ENCODE data around the gene SIRPG.

DNA sequence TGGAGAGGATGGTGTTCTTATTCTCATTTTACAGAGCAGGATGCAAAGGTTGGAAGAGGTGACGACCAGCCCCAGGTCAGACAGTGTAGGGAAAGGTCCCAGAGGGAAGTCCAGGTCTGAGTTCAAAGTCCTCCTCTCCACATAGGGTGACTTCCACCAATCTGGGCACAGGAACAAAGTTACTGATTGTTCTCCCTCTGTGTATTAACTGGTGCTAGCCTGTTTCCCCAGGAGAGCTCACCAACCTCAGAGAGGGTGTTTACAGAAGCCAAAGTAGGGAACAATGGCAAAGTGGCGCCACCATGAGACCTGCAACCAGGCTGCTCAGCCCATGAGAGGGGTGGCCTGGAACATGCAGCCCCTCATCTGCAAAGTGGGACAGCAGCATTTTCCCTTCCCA, 21.0 kb downstream of the SIRPG start:
- TF ChIP-seq ZNF785 (tag by site-specific recombination; IDR thresholded peaks at IDR 0.05) (no peak), ZNF768 (tag by site-specific recombination; IDR thresholded peaks at IDR 0.05) (no peak), ZSCAN23 (tag by site-specific recombination; IDR thresholded peaks at IDR 0.05) (no peak), ZNF654 (tag by site-specific recombination; IDR thresholded peaks at IDR 0.05; ENCODE audit: low read depth) (no peak), ZIC2 (tag by site-specific recombination; IDR thresholded peaks at IDR 0.05) (no peak), BCL11A (tag by site-specific recombination; IDR thresholded peaks at IDR 0.05; ENCODE audit: low read depth) (no peak), ZNF24 (tag by site-specific recombination; IDR thresholded peaks at IDR 0.05) (no peak)
- TF ChIP-seq, protein P1, sequence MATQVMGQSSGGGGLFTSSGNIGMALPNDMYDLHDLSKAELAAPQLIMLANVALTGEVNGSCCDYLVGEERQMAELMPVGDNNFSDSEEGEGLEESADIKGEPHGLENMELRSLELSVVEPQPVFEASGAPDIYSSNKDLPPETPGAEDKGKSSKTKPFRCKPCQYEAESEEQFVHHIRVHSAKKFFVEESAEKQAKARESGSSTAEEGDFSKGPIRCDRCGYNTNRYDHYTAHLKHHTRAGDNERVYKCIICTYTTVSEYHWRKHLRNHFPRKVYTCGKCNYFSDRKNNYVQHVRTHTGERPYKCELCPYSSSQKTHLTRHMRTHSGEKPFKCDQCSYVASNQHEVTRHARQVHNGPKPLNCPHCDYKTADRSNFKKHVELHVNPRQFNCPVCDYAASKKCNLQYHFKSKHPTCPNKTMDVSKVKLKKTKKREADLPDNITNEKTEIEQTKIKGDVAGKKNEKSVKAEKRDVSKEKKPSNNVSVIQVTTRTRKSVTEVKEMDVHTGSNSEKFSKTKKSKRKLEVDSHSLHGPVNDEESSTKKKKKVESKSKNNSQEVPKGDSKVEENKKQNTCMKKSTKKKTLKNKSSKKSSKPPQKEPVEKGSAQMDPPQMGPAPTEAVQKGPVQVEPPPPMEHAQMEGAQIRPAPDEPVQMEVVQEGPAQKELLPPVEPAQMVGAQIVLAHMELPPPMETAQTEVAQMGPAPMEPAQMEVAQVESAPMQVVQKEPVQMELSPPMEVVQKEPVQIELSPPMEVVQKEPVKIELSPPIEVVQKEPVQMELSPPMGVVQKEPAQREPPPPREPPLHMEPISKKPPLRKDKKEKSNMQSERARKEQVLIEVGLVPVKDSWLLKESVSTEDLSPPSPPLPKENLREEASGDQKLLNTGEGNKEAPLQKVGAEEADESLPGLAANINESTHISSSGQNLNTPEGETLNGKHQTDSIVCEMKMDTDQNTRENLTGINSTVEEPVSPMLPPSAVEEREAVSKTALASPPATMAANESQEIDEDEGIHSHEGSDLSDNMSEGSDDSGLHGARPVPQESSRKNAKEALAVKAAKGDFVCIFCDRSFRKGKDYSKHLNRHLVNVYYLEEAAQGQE (tag by site-specific recombination; IDR thresholded peaks at IDR 0.05): no peak
- TF ChIP-seq, protein P2, sequence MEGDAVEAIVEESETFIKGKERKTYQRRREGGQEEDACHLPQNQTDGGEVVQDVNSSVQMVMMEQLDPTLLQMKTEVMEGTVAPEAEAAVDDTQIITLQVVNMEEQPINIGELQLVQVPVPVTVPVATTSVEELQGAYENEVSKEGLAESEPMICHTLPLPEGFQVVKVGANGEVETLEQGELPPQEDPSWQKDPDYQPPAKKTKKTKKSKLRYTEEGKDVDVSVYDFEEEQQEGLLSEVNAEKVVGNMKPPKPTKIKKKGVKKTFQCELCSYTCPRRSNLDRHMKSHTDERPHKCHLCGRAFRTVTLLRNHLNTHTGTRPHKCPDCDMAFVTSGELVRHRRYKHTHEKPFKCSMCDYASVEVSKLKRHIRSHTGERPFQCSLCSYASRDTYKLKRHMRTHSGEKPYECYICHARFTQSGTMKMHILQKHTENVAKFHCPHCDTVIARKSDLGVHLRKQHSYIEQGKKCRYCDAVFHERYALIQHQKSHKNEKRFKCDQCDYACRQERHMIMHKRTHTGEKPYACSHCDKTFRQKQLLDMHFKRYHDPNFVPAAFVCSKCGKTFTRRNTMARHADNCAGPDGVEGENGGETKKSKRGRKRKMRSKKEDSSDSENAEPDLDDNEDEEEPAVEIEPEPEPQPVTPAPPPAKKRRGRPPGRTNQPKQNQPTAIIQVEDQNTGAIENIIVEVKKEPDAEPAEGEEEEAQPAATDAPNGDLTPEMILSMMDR (tag by site-specific recombination; IDR thresholded peaks at IDR 0.05): no peak
- TF ChIP-seq, protein P3, sequence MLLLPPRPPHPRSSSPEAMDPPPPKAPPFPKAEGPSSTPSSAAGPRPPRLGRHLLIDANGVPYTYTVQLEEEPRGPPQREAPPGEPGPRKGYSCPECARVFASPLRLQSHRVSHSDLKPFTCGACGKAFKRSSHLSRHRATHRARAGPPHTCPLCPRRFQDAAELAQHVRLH (tag by site-specific recombination; IDR thresholded peaks at IDR 0.05): no peak
- TF ChIP-seq, protein P4, sequence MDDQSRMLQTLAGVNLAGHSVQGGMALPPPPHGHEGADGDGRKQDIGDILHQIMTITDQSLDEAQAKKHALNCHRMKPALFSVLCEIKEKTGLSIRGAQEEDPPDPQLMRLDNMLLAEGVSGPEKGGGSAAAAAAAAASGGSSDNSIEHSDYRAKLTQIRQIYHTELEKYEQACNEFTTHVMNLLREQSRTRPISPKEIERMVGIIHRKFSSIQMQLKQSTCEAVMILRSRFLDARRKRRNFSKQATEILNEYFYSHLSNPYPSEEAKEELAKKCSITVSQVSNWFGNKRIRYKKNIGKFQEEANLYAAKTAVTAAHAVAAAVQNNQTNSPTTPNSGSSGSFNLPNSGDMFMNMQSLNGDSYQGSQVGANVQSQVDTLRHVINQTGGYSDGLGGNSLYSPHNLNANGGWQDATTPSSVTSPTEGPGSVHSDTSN (CRISPR knock-in tag; IDR thresholded peaks at IDR 0.05): no peak
